Globus pallidus (tissue), 1 donor: ENCODE results near the gene OSM.
"Not testable (repeated sequence)": the region's sequence is repeated elsewhere in the genome, so short reads cannot be mapped to it uniquely, and the experiment has no call there.

Experiments used
- DNase-seq: peaks from one replicate; pipeline ENCODE4 v3.0.0-alpha.2; 2015; ENCODE audit warnings: low spot score

Gene OSM

DNA sequence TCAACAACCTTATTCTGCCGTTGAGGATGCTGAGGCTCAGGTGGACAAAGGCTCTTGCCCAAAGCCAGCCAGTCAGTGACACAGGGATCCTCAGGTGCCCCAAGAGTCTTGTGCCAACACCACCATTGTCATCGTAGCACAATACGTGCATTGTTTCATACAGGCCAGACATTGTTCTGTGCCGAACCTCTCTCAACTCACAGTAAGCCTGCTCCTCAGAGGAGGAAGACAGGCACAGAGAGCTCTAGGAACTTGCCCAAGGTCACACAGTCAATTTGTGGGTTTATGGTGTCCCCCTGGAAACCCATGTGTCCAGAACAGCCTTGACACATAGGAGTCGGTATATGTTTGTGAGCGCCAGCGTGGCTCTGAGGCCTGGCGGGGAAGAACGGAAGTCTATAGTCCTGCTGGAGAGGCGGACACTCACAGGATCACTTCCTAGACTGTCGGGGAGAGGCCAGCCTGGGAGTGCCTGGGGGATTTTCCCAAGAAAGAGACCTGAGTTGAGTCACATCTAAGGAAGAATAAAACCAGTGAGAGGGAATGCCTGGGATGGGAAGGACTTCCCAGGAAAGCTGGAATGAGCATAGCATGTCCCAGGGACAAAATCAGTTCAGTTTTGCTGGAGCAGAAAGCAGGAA lies 40.3 kb downstream of the OSM start:
- DNase-seq: peak; percentile 17

DNA sequence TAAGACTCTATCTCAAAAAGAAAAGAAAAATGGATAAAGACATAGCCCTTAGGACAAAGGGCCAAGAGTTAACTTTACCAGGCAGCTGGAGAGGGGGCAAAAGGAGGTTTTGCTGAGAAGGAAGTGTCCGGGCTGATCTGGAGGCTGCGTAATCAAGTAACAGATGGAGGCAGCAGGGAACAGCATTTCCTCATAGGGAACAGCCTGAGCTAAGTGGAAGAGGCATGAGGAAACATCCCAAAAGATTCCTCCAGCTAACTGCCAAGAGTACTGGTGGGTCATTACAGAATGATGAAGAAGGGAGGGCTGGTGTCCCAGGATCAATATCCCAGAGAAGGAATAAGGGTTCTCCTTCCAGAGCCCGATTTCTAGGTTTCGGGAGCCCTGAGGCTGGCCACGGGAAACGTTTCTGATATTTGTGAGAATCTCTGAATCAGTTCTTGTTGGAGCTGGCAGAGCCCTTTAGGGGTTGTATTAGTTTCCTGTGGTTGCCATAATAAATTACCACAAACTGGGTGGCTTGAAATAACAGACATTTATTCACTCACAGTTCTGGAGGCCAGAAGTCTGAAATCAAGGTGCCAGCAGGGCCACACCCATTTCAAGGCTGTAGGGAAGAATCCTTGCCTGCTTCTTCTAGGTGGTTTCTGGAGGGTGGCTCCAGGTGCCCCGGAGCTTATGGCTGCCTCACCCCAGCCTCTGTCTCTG lies 41.3 kb downstream of the OSM start:
- DNase-seq: no peak

DNA sequence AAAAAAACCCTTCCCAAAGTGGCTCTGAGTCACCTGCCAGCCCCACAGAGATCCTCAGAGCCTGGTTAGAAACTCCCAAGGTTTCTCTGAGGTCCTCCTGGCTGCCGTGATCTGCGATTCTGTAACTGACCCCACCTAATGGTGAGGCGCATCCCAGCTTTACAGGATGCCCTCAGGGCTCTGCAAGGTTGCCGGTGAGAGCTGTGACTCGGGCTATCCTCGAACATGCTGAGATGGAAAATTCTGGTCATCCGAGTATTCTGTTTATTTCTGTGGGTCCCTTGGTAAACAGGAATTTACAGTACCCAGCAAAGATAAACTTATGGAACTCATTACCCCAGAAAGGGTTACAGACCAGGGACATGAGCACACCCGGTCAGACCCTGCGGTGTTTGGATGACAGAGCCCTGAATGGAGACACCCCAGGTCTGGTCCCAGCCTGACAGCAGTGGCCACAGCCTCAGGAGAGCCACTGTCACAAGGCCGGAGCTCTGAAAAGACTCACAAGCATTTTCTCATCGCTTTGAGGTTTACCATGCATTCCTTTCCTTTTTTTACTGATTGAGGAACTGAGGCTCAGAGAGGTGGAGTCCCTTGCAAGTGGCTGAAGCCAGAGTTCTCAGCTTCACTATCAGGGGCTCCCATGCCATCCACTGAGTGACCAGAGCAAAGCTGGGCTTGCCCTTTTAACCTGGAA lies 42.3 kb downstream of the OSM start:
- DNase-seq: no peak

DNA sequence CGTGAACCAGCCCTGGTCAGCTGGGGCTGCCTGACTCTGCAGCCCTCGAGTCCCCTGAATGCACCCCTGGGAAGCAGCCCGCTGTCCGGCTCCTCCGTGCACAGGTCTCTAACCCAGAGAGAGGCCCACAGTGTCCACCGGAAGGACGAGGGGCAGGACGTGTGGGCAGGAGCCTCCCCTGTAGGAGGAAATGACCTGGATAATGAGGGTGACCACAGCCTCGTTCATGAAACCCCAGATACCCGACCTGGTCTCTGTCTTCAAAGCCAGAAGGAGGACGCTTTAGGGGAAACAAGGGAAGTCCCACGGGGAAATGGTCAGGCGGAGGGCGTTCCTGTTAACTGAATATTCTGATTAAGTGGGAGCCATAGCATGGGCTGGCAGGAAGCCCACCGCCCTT lies 43.3 kb downstream of the OSM start:
- DNase-seq: no peak

DNA sequence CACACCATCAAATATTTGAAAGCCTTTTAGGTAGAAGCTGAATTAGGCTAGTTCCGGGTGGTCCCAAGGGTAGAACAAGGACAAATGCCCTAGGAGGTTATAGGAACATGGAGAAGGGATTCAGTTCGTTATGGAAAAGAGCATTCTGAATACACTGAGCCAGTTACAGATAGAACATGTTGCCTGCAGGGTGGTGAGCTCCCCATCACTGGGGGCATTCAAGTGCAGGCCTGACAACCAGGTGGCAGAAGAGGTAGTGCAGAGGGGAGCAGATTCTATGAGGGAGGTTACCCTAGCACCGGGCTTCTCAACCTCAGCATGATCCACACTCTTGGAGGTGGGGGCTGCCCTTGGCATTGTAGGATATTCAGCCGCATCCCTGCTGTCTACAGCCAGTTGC lies 44.3 kb downstream of the OSM start:
- DNase-seq: no peak

DNA sequence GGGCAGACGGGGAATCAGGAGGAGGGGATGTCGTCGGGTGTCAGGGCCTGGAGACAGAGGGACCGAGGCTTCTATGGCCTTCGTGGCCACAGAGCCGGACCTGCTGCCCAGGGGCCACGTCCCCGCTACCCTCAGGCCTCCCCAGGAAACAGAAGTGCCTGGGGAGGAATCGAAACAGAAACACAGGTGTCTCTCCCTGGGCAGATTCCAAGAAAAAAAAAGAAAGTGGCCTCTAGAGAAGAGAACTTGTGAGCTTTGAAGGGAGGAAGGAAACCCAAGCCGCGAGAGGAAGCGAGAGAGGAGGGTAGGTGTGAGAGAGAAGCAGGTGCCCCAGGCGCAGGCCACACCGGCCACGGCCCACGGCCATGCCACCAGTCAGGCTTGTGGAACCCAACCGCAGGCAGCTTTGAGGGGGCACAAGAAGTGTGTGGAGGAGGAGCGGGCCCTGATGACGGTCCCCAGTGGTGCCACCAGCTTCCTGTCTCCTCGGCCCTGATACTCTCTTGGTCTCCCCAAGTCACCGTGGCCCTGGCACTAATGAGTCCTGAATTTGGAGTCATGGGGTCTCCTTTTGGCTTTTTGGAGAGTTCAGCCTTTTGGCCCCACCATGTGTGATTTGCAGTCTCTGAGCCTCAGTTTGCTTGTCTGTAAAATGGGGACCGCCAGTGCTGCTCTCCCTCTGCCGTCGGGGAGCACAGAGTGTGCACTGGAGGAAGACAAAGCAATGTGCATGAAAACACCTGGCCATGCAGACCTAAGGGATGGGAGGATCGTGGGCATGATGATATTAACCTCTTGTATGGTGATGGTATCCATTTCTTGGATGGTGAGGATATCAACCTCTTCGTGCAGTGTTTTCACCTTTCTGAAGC lies 45.3 kb downstream of the OSM start:
- DNase-seq: no peak

DNA sequence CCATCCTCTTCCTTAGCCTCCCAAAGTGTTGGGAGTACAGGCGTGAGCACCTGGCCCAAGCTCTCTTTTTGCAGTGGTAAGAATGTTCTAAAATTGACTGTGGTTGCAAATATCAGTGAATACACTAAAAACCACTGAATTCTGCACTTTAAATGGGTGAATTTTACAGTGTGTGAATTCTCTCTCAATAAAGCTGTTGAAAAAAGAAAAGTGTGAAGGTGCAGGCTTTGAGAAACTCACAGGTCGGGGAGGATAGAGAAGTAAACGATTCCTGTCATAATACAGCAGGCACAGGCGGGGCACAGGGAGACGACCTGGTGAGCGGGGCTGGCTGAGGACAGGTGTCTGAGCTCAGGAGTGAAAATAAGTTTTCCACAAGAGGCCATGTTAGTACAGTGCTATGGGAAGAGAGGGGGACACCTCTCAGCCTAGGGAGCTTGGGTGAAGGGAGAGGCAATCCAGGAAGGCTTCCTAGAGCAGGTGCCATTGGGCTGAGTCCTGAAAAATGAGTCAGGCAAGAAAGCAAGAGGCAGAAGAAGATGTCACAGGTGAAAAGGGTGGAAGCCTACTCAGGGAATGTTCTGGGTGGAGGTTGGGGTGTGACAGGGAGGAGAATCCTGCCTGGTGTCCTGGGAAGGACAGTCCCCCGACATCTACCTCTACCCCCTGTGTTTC lies 46.2 kb downstream of the OSM start:
- DNase-seq: no peak

DNA sequence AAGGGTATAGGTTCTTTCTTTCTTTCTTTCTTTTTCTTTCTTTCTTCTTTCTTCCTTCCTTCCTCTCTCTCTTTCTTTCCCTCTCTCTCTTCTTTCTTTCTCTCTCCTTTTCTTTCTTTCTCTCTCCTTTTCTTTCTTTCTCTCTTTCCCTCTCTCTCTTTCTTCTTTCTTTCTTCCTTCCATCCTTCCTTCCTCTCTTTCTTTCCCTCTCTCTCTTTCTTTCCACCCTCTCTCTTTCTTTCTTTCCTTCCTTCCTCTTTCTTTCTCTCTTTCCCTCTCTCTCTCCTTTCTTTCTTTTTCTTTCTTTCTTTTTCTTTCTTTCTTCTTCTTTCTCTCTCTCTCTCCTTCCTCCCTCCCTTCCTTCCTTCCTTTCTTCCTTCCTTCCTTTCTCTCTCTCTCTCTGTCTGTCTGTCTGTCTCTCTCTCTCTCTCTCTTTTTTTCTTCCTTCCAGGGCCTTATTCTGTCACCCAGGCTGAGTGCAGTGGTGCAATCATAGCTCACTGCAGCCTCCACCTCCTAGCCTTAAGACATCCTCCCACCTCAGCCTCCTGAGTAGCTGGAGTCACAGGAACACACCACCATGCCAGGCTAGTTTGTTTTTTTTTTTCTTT lies 46.9 kb downstream of the OSM start:
- DNase-seq: no peak

DNA sequence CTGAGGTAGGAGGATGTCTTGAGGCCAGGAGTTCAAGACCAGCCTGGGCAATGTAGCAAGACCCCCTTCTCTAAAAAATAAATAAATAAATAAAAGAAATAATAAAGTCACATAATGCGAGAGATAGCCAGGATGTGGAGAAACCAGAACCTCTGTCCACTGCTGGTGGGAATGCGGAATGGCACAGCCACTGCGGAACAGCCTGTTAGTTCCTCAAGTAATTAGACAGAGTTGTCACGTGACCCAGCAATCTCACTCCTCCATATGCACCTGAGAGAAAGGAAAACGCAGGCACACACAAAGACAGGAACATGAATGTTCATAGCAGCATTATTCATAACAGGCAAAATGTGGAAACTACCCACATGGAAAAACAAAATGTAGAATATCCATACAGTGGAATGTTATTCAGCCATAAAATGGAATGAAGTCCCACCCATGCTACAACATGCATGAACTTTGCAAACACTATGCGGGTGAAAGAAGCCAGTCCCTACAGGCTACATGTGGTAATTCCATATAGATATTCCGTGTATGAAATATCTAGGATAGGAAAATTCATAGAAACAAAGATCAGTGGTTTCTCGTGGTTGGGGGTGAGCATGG lies 47.5 kb downstream of the OSM start:
- no peak for DNase-seq

DNA sequence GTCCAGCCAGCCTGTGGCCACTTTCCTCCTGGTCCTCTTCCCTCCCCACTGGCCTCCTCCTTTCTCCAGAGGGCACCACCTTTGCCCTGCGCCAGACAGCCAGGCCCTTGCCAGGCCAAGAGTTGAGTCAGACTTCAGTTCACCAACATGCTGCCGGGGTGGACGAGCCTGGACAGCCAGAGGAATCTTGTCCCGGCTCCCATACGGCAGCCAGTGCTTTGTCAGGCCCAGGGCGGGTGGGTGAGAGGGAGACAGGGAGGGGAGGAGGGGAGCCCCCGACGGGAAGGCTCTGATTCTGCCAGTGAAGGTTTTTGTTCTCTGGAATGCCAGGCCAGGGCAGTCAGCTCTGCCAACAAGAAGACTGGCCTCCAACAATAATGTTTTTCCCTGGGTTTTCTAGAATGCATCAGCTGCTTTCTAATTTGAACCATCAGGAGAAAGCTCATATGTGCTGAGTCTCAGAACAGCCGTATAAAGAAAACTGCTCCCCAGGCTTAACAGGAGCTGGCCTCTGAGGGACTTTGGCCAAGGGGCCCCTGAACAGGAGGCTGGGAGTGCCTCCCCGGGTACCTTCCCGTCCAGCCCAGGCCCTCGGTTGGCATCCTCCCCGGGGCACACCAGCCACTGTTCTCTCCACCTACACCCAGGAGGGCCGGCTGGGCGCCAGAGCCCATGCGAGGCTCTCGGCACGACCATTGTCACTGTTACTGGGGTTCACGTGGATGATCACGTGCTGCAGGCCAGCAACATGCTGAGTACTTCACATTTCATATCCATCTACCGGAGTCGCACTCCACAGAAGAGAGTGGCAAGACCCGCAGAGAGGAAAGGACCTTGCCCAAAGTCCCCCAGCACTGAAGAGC lies 48.7 kb downstream of the OSM start:
- peak; percentile 39 for DNase-seq

DNA sequence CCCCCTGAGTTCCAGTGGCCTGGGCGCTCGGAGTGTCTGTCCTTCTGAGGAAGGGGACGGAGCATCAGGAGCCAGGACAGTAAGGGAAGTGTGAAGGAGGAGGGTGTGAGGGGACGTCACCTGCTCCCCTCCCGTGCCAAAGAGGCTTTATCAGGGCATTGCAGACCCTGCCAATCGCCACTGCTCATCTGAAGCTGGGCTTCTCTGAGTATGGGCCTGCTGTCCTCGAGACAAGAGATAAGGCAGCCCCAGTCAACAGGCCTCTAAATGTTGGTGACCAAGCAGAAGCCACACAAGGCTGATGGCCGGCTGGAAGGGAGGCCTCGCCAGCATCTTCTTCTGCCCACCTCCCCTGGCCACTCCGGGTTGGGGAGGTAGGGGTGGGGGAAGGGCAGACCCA lies 49.9 kb downstream of the OSM start:
- no peak for DNase-seq

DNA sequence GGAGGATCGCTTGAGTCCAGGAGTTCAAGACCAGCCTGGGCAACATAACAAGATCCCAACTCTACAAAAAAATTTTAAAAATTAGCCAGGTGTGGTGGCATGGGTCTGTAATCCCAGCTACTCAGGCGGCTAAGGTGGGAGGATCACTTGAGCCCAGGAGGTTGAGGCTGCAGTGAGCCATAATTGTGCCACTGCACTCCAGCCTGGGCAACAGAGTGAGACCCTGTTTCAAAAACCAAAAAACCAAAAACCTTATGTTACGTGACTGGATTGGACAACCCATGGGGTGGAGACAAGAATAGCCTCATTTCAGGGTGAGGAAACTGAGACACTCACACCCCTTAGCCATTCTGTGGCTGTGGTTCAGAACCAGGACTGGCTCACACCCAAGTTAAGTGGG lies 50.4 kb downstream of the OSM start:
- not testable (repeated sequence) for DNase-seq

DNA sequence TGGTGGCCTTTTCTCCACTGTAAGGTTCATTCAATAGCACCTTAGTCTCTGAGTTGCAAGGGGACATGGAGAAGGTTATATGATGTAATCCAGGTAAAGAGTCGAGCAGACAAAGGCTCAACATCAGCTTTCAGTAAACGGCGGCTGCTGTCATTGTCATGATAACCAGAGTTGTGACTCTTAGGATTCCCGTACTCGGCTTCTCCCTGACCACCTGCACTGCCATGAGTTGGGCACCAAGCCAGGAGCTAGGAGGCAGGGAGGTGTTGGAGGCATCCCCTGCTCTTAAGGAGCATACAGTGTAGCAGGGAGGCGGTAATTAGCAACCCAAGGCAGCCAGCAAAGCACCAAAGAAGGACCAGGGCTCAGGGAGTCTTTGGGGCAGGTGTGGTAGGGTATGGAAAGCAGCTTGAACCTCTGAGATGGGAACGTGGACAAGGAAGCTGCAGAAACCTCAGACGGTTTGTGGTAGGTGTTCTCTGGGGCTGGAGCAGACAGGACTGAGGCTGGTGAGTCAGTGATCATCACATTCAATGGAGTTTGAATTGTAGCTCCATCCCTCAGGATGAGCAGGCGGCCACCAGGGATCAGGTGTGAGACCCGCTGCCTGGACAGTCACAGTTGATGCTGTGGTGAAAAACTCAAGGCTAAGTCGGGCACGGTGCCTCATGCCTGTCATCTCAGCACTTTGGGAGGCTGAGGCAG lies 51.8 kb downstream of the OSM start:
- no peak for DNase-seq

DNA sequence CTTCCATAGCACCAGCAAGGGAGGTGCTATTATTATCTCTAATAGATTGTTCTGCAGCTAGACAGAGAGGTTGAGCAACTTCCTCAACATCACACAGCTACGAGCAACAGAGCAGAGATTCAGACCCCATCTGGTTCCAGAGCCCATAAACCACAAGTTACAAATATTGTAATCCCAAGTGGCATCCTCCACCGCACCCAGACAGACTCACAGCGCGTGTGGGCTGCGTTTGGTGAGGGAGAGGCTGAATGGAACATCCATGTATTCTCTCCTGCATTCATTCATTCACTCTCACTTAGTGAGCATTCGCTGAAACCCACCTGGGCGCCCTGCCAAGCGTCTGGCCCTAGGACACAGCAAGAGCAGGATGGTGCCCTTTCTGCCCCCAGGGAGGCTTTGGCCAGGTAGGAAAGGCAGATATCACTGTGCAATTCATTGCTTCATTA lies 53.6 kb downstream of the OSM start:
- DNase-seq: no peak
